Tibial nerve (tissue), 4 donors: ENCODE data around the gene BIRC2.

Experiments
- CTCF ChIP-seq, 5 experiments: fragments of 200-600 bp in 3 of 5; fragments of 450-650 bp in 2 of 5; sonication (generic) in 3 of 5; IDR thresholded peaks; one replicate each; pipeline ENCODE4 v1.5.1; 2016 to 2019; ENCODE audit warnings: antibody characterized with exemption in 5 of 5, mild to moderate bottlenecking in 3 of 5, moderate library complexity in 2 of 5
- EP300 ChIP-seq, 2 donors: sonication (generic); formaldehyde crosslinking; IDR thresholded peaks; one replicate each; pipeline ENCODE4 v1.6.1; 2017; ENCODE audit warnings: antibody characterized with exemption in 2 of 2, mild to moderate bottlenecking in 1 of 2
- POLR2A ChIP-seq, 2 donors: fragments of 450-650 bp; IDR thresholded peaks; one replicate each; pipeline ENCODE4 v1.6.1; 2017; ENCODE audit warnings: antibody characterized with exemption in 2 of 2, mild to moderate bottlenecking in 2 of 2, moderate library complexity in 2 of 2

- TF ChIP-seq CTCF (IDR thresholded peaks at IDR 0.05) = no peak
- no peak for TF ChIP-seq POLR2A (IDR thresholded peaks at IDR 0.05)
- no peak for TF ChIP-seq EP300 (IDR thresholded peaks at IDR 0.05)
These were observed 15.7 kb upstream of the BIRC2 start for GRCh38 chr11:102331341-102331740.
